ENCODE results near the gene OBSCN.

OBSCN gene

DNA sequence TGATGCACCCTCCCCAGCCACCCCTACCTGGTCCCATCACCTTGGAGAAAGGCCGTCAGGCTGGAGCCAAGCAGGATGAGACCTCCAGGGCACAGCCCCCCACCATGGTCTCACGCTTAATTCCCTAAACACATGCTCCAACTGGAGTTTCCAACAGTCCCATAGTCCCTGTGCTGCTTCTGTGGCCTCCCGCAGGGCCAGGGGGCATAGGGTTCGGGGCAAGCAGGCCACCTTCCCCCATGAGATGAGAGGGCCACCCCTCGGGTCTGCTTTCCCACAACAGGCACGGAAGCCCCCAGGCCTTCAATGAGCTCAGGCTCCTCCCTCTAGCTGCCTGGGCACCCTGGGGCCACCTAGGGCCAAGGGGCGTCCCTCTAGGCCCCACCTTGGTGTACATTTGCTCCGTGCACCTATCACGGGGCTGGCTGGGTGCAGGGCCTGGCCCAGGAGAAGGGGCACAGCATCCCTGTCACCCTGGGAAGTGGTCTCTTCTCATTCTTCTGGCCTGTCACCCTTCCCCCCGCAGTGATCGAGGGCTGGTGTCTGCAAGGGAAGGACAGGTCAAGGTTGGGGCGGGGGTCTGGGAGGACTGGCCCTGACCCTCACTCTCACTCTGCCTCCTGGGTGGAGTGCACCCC, 156.3 kb downstream of the OBSCN start:
- TF ChIP-seq SIN3A (IDR thresholded peaks at IDR 0.05; ENCODE audit: borderline replicate concordance, insufficient read depth, low read length) (no peak), FOXP2 (optimal IDR thresholded peaks at IDR 0.05; ENCODE audit: borderline replicate concordance, extremely low read depth, extremely low read length, insufficient read depth) (no peak), POLR2AphosphoS5 (IDR thresholded peaks at IDR 0.05; ENCODE audit: low read depth, low read length) (no peak), TAF1 (IDR thresholded peaks at IDR 0.05; ENCODE audit: borderline replicate concordance, insufficient read depth, low read length) (no peak)
- TF ChIP-seq, protein P1, sequence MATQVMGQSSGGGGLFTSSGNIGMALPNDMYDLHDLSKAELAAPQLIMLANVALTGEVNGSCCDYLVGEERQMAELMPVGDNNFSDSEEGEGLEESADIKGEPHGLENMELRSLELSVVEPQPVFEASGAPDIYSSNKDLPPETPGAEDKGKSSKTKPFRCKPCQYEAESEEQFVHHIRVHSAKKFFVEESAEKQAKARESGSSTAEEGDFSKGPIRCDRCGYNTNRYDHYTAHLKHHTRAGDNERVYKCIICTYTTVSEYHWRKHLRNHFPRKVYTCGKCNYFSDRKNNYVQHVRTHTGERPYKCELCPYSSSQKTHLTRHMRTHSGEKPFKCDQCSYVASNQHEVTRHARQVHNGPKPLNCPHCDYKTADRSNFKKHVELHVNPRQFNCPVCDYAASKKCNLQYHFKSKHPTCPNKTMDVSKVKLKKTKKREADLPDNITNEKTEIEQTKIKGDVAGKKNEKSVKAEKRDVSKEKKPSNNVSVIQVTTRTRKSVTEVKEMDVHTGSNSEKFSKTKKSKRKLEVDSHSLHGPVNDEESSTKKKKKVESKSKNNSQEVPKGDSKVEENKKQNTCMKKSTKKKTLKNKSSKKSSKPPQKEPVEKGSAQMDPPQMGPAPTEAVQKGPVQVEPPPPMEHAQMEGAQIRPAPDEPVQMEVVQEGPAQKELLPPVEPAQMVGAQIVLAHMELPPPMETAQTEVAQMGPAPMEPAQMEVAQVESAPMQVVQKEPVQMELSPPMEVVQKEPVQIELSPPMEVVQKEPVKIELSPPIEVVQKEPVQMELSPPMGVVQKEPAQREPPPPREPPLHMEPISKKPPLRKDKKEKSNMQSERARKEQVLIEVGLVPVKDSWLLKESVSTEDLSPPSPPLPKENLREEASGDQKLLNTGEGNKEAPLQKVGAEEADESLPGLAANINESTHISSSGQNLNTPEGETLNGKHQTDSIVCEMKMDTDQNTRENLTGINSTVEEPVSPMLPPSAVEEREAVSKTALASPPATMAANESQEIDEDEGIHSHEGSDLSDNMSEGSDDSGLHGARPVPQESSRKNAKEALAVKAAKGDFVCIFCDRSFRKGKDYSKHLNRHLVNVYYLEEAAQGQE (IDR thresholded peaks at IDR 0.05; ENCODE audit: insufficient read depth in 1 of 2, low read depth in 2 of 2, low read length in 2 of 2): no peak

DNA sequence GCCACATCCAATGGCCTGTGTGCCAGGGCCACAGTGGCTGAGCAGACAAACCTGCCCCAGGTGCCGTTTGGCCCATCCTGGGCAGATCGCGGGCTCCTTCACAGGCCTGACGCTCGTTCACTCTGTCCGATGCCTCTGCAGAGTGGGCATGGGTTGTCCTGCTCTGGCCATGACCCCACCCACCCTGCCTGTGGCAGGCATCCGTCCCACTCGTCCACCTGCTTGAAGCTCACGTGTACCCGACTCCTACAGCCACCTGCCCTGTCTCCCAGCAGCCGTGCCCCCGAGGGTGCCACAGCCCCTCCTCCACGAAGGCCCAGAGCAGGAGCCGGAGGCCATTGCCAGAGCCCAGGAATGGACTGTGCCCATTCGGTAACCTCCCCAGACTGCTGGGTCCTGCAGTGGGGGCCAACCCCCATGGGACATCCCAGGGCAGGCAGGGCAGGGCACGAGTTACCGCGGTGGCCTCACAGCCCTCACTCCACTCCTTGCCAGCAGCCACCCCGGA, 156.9 kb downstream of the OBSCN start:
- TF ChIP-seq, protein P1 (IDR thresholded peaks at IDR 0.05; ENCODE audit: insufficient read depth in 1 of 2, low read depth in 2 of 2, low read length in 2 of 2): no peak
- TF ChIP-seq POLR2AphosphoS5 (IDR thresholded peaks at IDR 0.05; ENCODE audit: low read depth, low read length): no peak
- no peak for TF ChIP-seq TAF1 (IDR thresholded peaks at IDR 0.05; ENCODE audit: borderline replicate concordance, insufficient read depth, low read length)
- TF ChIP-seq FOXP2 (optimal IDR thresholded peaks at IDR 0.05; ENCODE audit: borderline replicate concordance, extremely low read depth, extremely low read length, insufficient read depth): no peak
- TF ChIP-seq SIN3A (IDR thresholded peaks at IDR 0.05; ENCODE audit: borderline replicate concordance, insufficient read depth, low read length): no peak

DNA sequence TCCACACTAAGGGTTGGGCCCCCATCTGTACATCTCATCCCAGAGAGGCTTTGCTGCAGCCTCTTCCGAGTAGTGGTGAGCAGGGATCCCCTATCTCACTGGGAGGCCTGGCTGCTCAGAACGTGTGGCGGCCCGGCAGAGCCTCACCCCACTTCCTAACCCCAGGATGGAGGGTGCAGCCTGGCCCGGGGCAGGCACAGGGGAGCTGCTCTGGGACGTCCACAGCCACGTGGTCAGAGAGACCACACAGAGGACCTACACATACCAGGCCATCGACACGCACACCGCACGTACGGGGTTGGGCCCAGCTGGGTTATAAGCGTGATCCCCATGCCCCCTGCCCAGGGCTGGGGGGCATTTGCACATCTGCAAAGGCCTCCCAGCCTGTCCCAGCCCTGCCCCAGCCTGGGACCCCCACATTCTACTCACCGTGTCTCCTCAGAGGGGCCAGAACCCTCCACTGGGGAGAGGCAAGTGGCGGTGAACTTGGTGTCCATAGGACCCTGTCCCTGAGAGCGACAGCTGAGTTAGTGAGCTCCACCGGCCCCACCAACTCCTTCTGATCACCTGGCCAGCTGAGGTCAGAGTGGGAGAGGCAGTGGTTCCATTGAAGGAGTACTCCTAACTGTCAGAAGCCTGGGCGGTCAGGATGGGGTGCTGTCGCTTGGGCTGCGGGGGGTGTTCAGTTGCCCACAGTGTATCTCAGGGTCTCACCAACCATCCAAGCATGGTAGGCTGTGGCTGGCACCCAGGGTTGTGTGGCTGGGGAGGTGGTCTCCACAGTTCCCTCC, 157.6 kb downstream of the OBSCN start:
- TF ChIP-seq TAF1 (IDR thresholded peaks at IDR 0.05; ENCODE audit: borderline replicate concordance, insufficient read depth, low read length) (no peak), POLR2AphosphoS5 (IDR thresholded peaks at IDR 0.05; ENCODE audit: low read depth, low read length) (no peak), FOXP2 (optimal IDR thresholded peaks at IDR 0.05; ENCODE audit: borderline replicate concordance, extremely low read depth, extremely low read length, insufficient read depth) (no peak), SIN3A (IDR thresholded peaks at IDR 0.05; ENCODE audit: borderline replicate concordance, insufficient read depth, low read length) (no peak)
- TF ChIP-seq, protein P1 (IDR thresholded peaks at IDR 0.05; ENCODE audit: insufficient read depth in 1 of 2, low read depth in 2 of 2, low read length in 2 of 2): no peak

DNA sequence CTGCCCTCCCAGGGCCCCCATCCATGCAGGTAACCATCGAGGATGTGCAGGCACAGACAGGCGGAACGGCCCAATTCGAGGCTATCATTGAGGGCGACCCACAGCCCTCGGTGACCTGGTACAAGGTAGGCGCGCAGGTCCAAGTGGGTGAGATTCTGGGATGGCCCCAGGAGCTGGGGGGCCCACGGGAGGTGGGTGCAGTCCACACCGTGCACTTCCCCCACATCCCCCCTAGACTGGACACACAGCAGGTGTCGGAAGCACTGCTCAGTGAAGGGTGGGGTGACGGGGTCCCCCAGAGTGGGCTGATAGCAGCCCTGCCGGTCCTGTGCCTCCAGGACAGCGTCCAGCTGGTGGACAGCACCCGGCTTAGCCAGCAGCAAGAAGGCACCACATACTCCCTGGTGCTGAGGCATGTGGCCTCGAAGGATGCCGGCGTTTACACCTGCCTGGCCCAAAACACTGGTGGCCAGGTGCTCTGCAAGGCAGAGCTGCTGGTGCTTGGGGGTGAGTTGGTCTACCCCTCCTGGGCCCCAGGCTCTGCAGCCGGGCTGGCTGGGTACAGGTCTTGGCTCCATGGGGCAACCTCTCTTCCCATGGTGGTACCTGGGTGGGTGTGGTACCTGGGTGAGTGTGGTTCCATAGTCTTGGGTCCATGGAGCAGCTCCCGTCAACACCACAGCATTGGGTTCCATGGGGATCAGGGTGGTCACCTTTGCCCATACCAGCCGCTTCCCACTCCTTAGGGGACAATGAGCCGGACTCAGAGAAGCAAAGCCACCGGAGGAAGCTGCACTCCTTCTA, 158.4 kb downstream of the OBSCN start:
- TF ChIP-seq, protein P1 (IDR thresholded peaks at IDR 0.05; ENCODE audit: insufficient read depth in 1 of 2, low read depth in 2 of 2, low read length in 2 of 2): no peak
- TF ChIP-seq TAF1 (IDR thresholded peaks at IDR 0.05; ENCODE audit: borderline replicate concordance, insufficient read depth, low read length): no peak
- no peak for TF ChIP-seq POLR2AphosphoS5 (IDR thresholded peaks at IDR 0.05; ENCODE audit: low read depth, low read length)
- no peak for TF ChIP-seq SIN3A (IDR thresholded peaks at IDR 0.05; ENCODE audit: borderline replicate concordance, insufficient read depth, low read length)
- no peak for TF ChIP-seq FOXP2 (optimal IDR thresholded peaks at IDR 0.05; ENCODE audit: borderline replicate concordance, extremely low read depth, extremely low read length, insufficient read depth)
